Thoracic aorta (tissue), 2 donors: ENCODE measurements around the gene MAP2K1. TPM values are rescaled to one million over a fixed set of nuclear protein-coding genes. Genes with fewer than 3 reads are reported as not detected.
"Not testable (repeated sequence)": the region's sequence is repeated elsewhere in the genome, so short reads cannot be mapped to it uniquely, and the experiment has no call there.

ENCODE experiments used
- ATAC-seq: fragments of 150-250 bp; one replicate; pipeline ENCODE4 v1.8.0; 2017; ENCODE audit warnings: low read depth; ENCODE audit not compliant: insufficient number of reproducible peaks, low FRiP score
- DNase-seq: peaks from one replicate; pipeline ENCODE4 v3.0.0-alpha.2; 2020; ENCODE audit warnings: low spot score
- H3K27ac ChIP-seq, 2 donors: fragments of 200-600 bp; sonication (generic); 1 replicate in 1 of 2; 2 replicates in 1 of 2; pipeline ENCODE4 v1.5.1; 2016; ENCODE audit warnings: mild to moderate bottlenecking in 2 of 2, moderate library complexity in 2 of 2
- H3K27me3 ChIP-seq: fragments of 200-600 bp; sonication (generic); replicated peaks from 2 replicates; pipeline ENCODE4 v1.6.0; 2016; ENCODE audit warnings: mild to moderate bottlenecking; ENCODE audit not compliant: insufficient read depth
- H3K36me3 ChIP-seq: fragments of 200-600 bp; sonication (generic); one replicate; pipeline ENCODE4 v1.5.1; 2016
- H3K4me1 ChIP-seq, 2 donors: fragments of 200-600 bp; sonication (generic); 1 replicate in 1 of 2; 2 replicates in 1 of 2; pipeline versions ENCODE4 v1.5.1 to v1.6.0; 2016; ENCODE audit warnings: low read depth in 2 of 2, mild to moderate bottlenecking in 1 of 2; ENCODE audit not compliant: control insufficient read depth in 1 of 2
- H3K4me3 ChIP-seq: fragments of 200-600 bp; sonication (generic); 2 replicates; pipeline ENCODE4 v1.5.1; 2016; ENCODE audit warnings: mild to moderate bottlenecking
- H3K9me3 ChIP-seq: fragments of 200-600 bp; sonication (generic); 2 replicates; pipeline ENCODE4 v1.5.1; 2016
- total RNA-seq, 2 donors: library from RNA; depleted of rRNA; stranded (reverse); fragments of >200 nt; gene quantifications; one replicate each; pipeline versions ENCODE4 v1.1.0 to v1.2.3, GENCODE V29; 2016
- TF ChIP-seq, protein P1 (sequence below): fragments of 200-600 bp; sonication (generic); IDR thresholded peaks from one replicate; pipeline ENCODE4 v1.5.1; 2019; ENCODE audit warnings: antibody characterized with exemption

The MAP2K1 gene
- total RNA-seq, 2 donors from 2014 or later = 58.7 to 62.3 TPM

DNA sequence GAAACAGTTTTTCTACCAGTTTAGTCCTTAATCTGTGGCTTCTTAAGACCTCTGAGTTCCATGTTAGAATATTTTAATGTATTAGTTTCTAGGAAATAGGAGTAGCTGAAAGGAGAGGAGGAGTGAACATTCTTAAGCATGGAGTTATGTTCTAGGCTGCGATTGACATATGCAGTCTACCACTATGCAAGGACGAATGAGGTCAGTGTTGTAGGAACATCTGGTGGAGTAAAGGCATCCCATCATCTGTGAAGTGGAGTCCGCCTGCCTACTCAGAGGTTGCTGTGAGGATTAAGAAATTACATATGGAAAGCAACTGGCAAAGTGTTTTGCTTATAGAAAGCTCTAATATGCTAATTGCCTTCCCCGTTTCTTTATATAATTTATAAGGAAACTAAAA is 65.7 kb downstream of the MAP2K1 start:
- Histone ChIP-seq H3K4me3 (no peak overlapping the region), H3K27ac (no peak overlapping the region), H3K27me3 (no peaks in the 10 kb centered on the region), H3K4me1 (no peaks in the 10 kb centered on the region), H3K9me3 (no peaks in the 10 kb centered on the region), H3K36me3 (no peaks in the 10 kb centered on the region)
- ATAC-seq = no peak
- DNase-seq = no peak
- TF ChIP-seq, protein P1, sequence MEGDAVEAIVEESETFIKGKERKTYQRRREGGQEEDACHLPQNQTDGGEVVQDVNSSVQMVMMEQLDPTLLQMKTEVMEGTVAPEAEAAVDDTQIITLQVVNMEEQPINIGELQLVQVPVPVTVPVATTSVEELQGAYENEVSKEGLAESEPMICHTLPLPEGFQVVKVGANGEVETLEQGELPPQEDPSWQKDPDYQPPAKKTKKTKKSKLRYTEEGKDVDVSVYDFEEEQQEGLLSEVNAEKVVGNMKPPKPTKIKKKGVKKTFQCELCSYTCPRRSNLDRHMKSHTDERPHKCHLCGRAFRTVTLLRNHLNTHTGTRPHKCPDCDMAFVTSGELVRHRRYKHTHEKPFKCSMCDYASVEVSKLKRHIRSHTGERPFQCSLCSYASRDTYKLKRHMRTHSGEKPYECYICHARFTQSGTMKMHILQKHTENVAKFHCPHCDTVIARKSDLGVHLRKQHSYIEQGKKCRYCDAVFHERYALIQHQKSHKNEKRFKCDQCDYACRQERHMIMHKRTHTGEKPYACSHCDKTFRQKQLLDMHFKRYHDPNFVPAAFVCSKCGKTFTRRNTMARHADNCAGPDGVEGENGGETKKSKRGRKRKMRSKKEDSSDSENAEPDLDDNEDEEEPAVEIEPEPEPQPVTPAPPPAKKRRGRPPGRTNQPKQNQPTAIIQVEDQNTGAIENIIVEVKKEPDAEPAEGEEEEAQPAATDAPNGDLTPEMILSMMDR = no peak

DNA sequence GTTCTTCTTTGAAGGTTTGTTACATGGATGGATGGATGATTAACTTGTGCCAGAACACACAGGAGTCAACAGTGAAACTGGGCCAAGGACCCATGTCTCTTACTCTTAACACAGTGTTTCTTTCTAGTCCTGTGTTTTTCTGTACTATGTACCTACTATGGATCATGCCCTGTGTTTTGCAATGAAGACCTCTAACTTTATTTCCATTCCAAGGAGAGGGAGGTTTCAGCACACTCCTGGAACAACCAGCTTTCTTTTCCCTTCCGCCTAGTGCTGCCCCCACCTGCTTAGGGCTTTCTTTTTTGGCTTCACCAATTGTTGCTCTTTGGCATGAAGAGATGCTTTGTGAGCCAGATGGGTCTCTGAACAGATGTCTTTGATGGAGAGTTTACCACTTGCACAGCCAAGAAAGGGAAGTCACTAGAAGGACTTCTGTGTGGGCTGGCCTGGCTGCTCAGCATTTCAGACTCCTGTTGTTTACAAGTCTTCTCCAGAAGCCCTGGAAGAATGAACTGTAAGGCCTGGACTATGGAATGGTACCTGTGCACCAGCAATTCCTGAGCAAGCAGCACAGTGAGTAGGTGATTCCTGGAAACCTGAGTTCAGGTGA is 66.4 kb downstream of the MAP2K1 start:
- H3K27me3 ChIP-seq = no peaks in the 10 kb centered on the region
- H3K36me3 ChIP-seq = no peaks in the 10 kb centered on the region
- H3K4me3 ChIP-seq = no peak overlapping the region
- H3K27ac ChIP-seq = no peak overlapping the region
- ATAC-seq (no peak), DNase-seq (no peak)
- TF ChIP-seq, protein P1 = no peak
- H3K4me1 ChIP-seq = no peaks in the 10 kb centered on the region
- no peaks in the 10 kb centered on the region for H3K9me3 ChIP-seq

DNA sequence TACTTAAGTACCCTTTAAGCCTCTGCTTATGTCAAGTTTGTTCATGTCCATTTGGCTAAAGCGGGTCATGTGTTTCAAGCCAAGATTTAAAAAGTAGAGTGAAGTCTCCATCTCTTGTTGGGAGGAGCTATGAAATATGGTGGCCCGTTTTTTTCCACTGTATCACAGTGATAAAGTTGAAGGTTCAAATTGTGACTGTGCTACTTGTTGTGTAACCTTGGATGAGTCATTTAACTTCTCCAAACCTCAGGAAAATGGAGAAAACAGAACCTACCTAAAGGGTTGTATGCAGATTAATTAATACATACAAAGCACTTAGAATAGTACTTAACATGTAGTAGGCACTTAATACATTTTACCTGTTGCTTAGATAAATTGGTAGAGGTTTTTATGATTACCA is 67.4 kb downstream of the MAP2K1 start:
- Histone ChIP-seq H3K9me3 (no peaks in the 10 kb centered on the region), H3K4me3 (no peak overlapping the region), H3K36me3 (no peaks in the 10 kb centered on the region), H3K4me1 (no peaks in the 10 kb centered on the region), H3K27me3 (no peaks in the 10 kb centered on the region), H3K27ac (no peak overlapping the region)
- DNase-seq = no peak
- TF ChIP-seq, protein P1 = no peak
- no peak for ATAC-seq

DNA sequence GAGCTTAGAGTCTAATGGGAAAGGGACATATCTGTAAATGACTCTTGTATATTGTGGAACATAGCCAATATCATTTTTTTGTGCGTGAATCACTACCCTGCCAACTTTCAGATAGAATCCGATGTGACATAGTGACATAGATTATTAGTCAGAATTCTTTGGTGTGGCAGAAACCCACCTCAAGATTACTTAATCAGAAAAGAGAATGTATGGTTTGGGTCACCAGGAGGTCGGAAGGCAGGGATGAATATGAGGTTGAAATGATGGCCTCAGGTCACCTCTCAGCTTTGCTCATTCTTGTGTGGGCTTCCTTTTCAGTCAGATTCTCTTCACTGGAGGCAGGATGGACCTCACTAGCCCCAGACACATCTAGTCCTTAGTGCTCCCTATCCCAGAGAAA is 69.5 kb downstream of the MAP2K1 start:
- no peaks in the 10 kb centered on the region for H3K4me1 ChIP-seq
- no peak overlapping the region for H3K27ac ChIP-seq
- TF ChIP-seq, protein P1 = no peak
- no peaks in the 10 kb centered on the region for H3K9me3 ChIP-seq
- no peak overlapping the region for H3K4me3 ChIP-seq
- DNase-seq = no peak
- no peak for ATAC-seq
- no peaks in the 10 kb centered on the region for H3K36me3 ChIP-seq
- H3K27me3 ChIP-seq = no peaks in the 10 kb centered on the region

DNA sequence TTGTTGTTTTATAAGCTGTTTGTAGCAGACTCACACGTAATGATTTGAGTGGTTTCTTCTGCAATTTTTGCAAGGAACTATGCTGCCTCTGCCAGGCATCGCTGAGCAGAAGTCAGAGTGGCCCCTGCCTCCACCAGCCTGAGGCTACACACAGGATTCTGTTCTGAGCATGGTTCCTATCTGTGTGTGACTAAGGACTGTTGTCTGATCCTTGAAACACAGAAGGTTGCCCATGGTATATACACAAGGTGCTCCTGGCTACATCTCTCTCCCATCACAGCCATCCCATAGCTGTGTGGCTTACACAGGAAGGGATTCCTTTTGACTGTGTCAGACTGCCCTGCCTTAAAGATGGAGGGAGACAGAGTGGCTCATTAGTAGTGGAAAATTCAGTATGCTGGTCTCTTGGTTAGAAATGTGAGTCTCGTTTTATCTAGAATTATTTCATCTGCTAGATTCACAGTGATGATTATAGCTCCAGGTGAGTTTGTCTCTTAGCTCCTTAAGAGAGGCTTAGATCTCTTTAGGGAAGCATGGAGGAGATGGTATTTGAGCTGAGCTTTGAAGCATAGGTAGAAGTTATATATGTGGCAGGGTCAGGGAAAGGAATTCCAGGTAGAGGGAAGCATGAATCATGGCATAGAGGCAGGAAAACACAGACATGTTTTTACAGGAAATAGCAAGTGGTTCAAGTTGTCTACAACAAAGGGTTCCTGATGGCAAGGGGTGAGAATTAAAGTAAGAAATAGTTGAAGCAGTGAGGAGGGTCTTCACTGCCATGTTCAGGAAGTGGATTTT is 73.3 kb downstream of the MAP2K1 start:
- H3K27me3 ChIP-seq = no peaks in the 10 kb centered on the region
- no peaks in the 10 kb centered on the region for H3K4me1 ChIP-seq
- no peak for ATAC-seq
- H3K9me3 ChIP-seq = no peaks in the 10 kb centered on the region
- H3K4me3 ChIP-seq = no peak overlapping the region
- no peaks in the 10 kb centered on the region for H3K36me3 ChIP-seq
- H3K27ac ChIP-seq = no peak overlapping the region
- no peak for DNase-seq
- TF ChIP-seq, protein P1 = no peak

DNA sequence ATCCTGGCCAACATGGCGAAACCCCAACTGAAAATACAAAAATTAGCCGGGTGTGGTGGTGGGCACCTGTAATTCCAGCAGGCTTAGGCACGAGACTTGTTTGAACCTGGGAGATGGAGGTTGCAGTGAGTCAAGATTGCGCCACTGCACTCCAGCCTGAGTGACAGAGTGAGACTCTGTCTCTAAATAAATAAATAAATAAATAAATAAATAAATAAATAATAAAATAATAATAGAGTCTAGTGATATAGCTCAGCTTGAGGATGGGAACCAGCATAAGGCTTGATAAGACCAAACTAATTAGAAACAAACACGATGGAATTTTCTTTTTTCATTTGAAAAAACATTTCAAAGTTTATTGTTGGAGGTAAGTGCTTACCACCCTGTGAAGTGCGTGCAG is 74.6 kb downstream of the MAP2K1 start:
- H3K27ac ChIP-seq, H3K4me3 ChIP-seq, DNase-seq, ATAC-seq, H3K27me3 ChIP-seq, H3K4me1 ChIP-seq, H3K9me3 ChIP-seq, H3K36me3 ChIP-seq: not testable (repeated sequence)
